Naive thymus-derived CD4-positive, alpha-beta T cell (primary cell): ENCODE results near the gene POU6F2. TPM values are rescaled to one million over a fixed set of nuclear protein-coding genes. Genes with fewer than 3 reads are reported as not detected.

Experiments
- ATAC-seq: fragments of 150-1000 bp; cut with Tn5 transposase; 2 replicates; pipeline ENCODE4 v1.10.0; 2021; ENCODE audit warnings: mild to moderate bottlenecking, moderate library complexity
- CTCF ChIA-PET: fragments of 350-600 bp; sonication (Branson Sonifier 250); formaldehyde crosslinking; loops from one replicate; lab custom pipeline; 2021; ENCODE audit warnings: antibody characterized with exemption; lab: Charles Lee
- POLR2A ChIA-PET: fragments of 350-600 bp; sonication (Branson Sonifier 250); formaldehyde crosslinking; loops from one replicate; lab custom pipeline; 2021; ENCODE audit warnings: antibody characterized with exemption, inconsistent platforms; lab: Charles Lee
- DNase-seq, 9 donors: peaks; one replicate each; pipeline versions ENCODE4 v3.0.0 to v3.0.0-alpha.2; 2020 to 2022; ENCODE audit warnings: mixed read lengths in 1 of 9
- H3K27ac ChIP-seq: one replicate; pipeline ENCODE4 v1.7.0; 2013; ENCODE audit warnings: mild to moderate bottlenecking, low read depth, low read length, moderate library complexity
- H3K27me3 ChIP-seq, 2 donors: one replicate each; pipeline ENCODE4 v1.7.0; 2013; ENCODE audit warnings: low read length in 2 of 2, mild to moderate bottlenecking in 2 of 2, moderate library complexity in 2 of 2; ENCODE audit not compliant: control insufficient read depth in 2 of 2, insufficient read depth in 2 of 2
- H3K36me3 ChIP-seq, 3 experiments: 1 replicate in 2 of 3; 2 replicates in 1 of 3; pipeline ENCODE4 v1.7.0; 2013; ENCODE audit warnings: low read length in 3 of 3, mild to moderate bottlenecking in 3 of 3, moderate library complexity in 1 of 3; ENCODE audit not compliant: insufficient read depth in 3 of 3, control insufficient read depth in 2 of 3
- H3K4me1 ChIP-seq, 2 donors: one replicate each; pipeline ENCODE4 v1.7.0; 2013; ENCODE audit warnings: low read length in 2 of 2, mild to moderate bottlenecking in 2 of 2, moderate library complexity in 1 of 2; ENCODE audit not compliant: control insufficient read depth in 2 of 2, insufficient read depth in 2 of 2
- H3K4me3 ChIP-seq: 2 replicates; pipeline ENCODE4 v1.7.0; 2013; ENCODE audit warnings: mild to moderate bottlenecking, low read length
- H3K9me3 ChIP-seq, 3 experiments: 1 replicate in 2 of 3; 2 replicates in 1 of 3; pipeline ENCODE4 v1.7.0; 2013; ENCODE audit warnings: low read length in 3 of 3; ENCODE audit not compliant: control insufficient read depth in 2 of 3
- H3K27ac Mint-ChIP-seq, 9 donors: one replicate each; pipeline ENCODE4 v1.8.0; 2020 to 2022; ENCODE audit warnings: mixed read lengths in 9 of 9, mild to moderate bottlenecking in 8 of 9, moderate library complexity in 5 of 9, inconsistent platforms in 2 of 9
- H3K27me3 Mint-ChIP-seq, 5 donors: one replicate each; pipeline ENCODE4 v1.8.0; 2021 to 2022; ENCODE audit warnings: mixed read lengths in 5 of 5, mild to moderate bottlenecking in 1 of 5
- H3K36me3 Mint-ChIP-seq, 5 donors: one replicate each; pipeline ENCODE4 v1.8.0; 2020 to 2022; ENCODE audit warnings: mixed read lengths in 5 of 5, mild to moderate bottlenecking in 3 of 5, inconsistent platforms in 1 of 5
- H3K4me1 Mint-ChIP-seq, 7 donors: one replicate each; pipeline ENCODE4 v1.8.0; 2020 to 2022; ENCODE audit warnings: mixed read lengths in 7 of 7, mild to moderate bottlenecking in 3 of 7, inconsistent platforms in 1 of 7
- H3K4me3 Mint-ChIP-seq, 10 donors: one replicate each; pipeline ENCODE4 v1.8.0; 2020 to 2022; ENCODE audit warnings: mild to moderate bottlenecking in 10 of 10, mixed read lengths in 10 of 10, moderate library complexity in 6 of 10, inconsistent platforms in 2 of 10
- H3K9me3 Mint-ChIP-seq, 11 donors: one replicate each; pipeline ENCODE4 v1.8.0; 2020 to 2022; ENCODE audit warnings: mixed read lengths in 11 of 11, mild to moderate bottlenecking in 4 of 11, inconsistent platforms in 1 of 11, moderate library complexity in 1 of 11
- intact Hi-C, 2 donors: fragments of 100-400 bp; cut with micrococcal nuclease; formaldehyde crosslinking; loops; one replicate each; pipeline ENCODE4 v1.15.1; 2023
- polyA plus RNA-seq, 2 donors: library from polyadenylated mRNA; unstranded; fragments of 300-500 nt; fragmentation: Illumina TruSeq; gene quantifications; one replicate each; pipeline ENCODE4 v1.2.3, GENCODE V29; 2021
- total RNA-seq, 6 experiments: library from RNA in 5 of 6; stranded (reverse) in 5 of 6; gene quantifications; 1 replicate in 5 of 6; 2 replicates in 1 of 6; pipeline ENCODE4 v1.2.3 and lab custom pipeline; 2021 to 2026

The POU6F2 gene
- total and polyA plus RNA-seq, 7 experiments from 2014 or later = 0.24 TPM; not detected in 6

DNA sequence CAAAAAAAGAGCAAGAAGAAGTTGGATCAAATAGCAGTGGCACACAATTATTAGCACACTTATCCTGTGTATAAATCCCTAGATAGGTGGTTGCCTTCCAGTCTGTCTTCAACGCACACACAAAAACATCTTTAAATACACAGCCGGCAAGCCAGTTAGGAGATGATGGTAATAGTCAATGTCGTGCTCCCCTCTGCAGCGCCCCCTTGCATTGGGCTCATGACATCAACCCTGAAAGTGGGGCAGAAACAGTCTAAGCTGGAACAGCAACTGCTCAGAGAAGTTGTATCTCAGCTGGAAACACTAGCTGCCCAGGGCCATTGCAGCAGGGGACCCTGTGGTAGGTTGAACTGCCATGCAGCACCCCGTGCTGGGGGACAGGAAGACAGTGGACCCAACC, 409.0 kb downstream of the POU6F2 start:
- Mint-ChIP-seq H3K4me1 (no peaks in the 10 kb centered on the region), H3K27me3 (peaks cover 11 to 24% (median 15%) of the 10 kb centered on the region in 5 donors), H3K9me3 (peaks cover 0 to 3% (median 0%) of the 10 kb centered on the region in 11 donors), H3K27ac (no peak overlapping the region), H3K36me3 (peaks cover 0 to 3% (median 0%) of the 10 kb centered on the region in 5 donors), H3K4me3 (no peak overlapping the region)
- ChIA-PET CTCF (interaction anchor here (0.6 kb wide), 1 partner anchor 443 kb away, joined by 7 read pairs; no protein-coding TSS in a partner anchor), POLR2A (no interaction called here)
- H3K27me3 ChIP-seq = no peaks in the 10 kb centered on the region
- no peaks in the 10 kb centered on the region for H3K36me3 ChIP-seq
- H3K4me1 ChIP-seq = no peaks in the 10 kb centered on the region
- H3K27ac ChIP-seq = no peak overlapping the region
- ATAC-seq (no peak), DNase-seq (no peak)
- no peaks in the 10 kb centered on the region for H3K9me3 ChIP-seq
- H3K4me3 ChIP-seq = no peak overlapping the region
- intact Hi-C loops = no loop called here

- Histone ChIP-seq H3K4me3 (no peak overlapping the region), H3K4me1 (no peaks in the 10 kb centered on the region), H3K9me3 (no peaks in the 10 kb centered on the region), H3K27me3 (no peaks in the 10 kb centered on the region), H3K36me3 (no peaks in the 10 kb centered on the region), H3K27ac (no peak overlapping the region)
- CTCF ChIA-PET = no interaction called here
- Mint-ChIP-seq H3K9me3 (no peaks in the 10 kb centered on the region), H3K27ac (no peak overlapping the region), H3K27me3 (peaks cover 15 to 36% (median 32%) of the 10 kb centered on the region in 5 donors), H3K4me1 (no peaks in the 10 kb centered on the region), H3K4me3 (no peak overlapping the region), H3K36me3 (no peaks in the 10 kb centered on the region)
- POLR2A ChIA-PET = no interaction called here
- DNase-seq = no peak
- intact Hi-C loops = no loop called here
- no peak for ATAC-seq
Observed at GRCh38 chr7:39392151-39392550, 414.4 kb downstream of the POU6F2 start.

- H3K4me3 ChIP-seq = no peak overlapping the region
Observed at GRCh38 chr7:39394105-39394680, 416.5 kb downstream of the POU6F2 start.

DNA sequence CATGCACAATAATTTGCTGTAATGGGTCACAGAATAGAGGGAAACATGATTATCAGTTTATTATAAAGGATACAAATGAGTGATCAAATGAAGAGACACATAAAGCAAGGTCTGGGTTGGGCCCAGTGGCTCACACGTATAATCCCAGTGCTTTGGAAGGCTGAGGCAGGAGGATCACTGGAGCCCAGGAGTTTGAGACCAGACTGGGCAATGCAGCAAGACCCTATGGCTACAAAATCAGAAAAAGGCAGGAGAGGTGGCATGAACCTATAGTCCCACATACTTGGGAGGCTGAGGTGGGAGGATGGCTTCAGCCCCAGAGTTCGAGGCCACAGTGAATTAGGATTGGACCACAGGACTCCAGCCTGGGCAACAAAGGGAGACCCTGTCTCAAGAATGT, 421.7 kb downstream of the POU6F2 start:
- DNase-seq (no peak), ATAC-seq (no peak)
- POLR2A ChIA-PET = no interaction called here
- CTCF ChIA-PET = interaction anchor here (0.5 kb wide), 1 partner anchor 115 kb away, joined by 3 read pairs; no protein-coding TSS in a partner anchor
- no peaks in the 10 kb centered on the region for H3K27me3 ChIP-seq
- no peaks in the 10 kb centered on the region for H3K9me3 ChIP-seq
- Mint-ChIP-seq H3K4me1 (no peaks in the 10 kb centered on the region), H3K27ac (no peak overlapping the region), H3K27me3 (peaks cover 11 to 42% (median 25%) of the 10 kb centered on the region in 5 donors), H3K36me3 (no peaks in the 10 kb centered on the region), H3K9me3 (no peaks in the 10 kb centered on the region), H3K4me3 (no peak overlapping the region)
- H3K4me1 ChIP-seq = no peaks in the 10 kb centered on the region
- H3K36me3 ChIP-seq = no peaks in the 10 kb centered on the region
- H3K4me3 ChIP-seq = no peak overlapping the region
- intact Hi-C loops = no loop called here
- H3K27ac ChIP-seq = no peak overlapping the region

More at GRCh38 chr7:39394105-39394680, 416.5 kb downstream of the POU6F2 start:
- Mint-ChIP-seq H3K36me3 (no peaks in the 10 kb centered on the region), H3K9me3 (no peaks in the 10 kb centered on the region), H3K27ac (no peak overlapping the region), H3K27me3 (peaks cover 10 to 51% (median 27%) of the 10 kb centered on the region in 5 donors), H3K4me1 (no peaks in the 10 kb centered on the region), H3K4me3 (no peak overlapping the region)
- ChIA-PET POLR2A (interaction anchor here (0.7 kb wide), 1 partner anchor 586 kb away, joined by 3 read pairs; no protein-coding TSS in a partner anchor), CTCF (no interaction called here)
- DNase-seq = no peak
- H3K4me1 ChIP-seq = no peaks in the 10 kb centered on the region
- H3K27me3 ChIP-seq = no peaks in the 10 kb centered on the region
- H3K27ac ChIP-seq = no peak overlapping the region
- no peaks in the 10 kb centered on the region for H3K9me3 ChIP-seq
- intact Hi-C loops = no loop called here
- no peaks in the 10 kb centered on the region for H3K36me3 ChIP-seq
- ATAC-seq = no peak

DNA sequence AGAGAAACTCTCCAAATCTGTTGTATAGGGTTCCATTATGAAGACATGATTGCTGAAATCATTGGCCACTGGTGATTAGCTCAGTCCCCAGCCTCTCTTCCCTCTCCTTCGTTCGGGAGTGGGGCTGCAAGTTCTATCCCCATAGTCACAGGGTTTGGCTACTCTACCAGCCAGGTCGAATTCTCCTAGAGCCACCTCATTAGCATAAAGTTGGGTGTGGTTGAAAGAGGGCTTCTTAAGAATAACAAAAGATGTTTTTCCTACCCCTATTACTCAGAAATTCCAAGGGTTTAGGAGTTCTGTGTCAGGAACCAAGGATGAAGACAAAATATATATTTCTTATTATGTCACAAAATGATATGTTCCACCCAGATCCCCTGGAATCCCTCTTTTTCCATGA, 422.3 kb downstream of the POU6F2 start:
- Histone ChIP-seq H3K27me3 (no peaks in the 10 kb centered on the region), H3K36me3 (no peaks in the 10 kb centered on the region), H3K4me1 (no peaks in the 10 kb centered on the region), H3K4me3 (no peak overlapping the region), H3K9me3 (no peaks in the 10 kb centered on the region), H3K27ac (no peak overlapping the region)
- ChIA-PET POLR2A (no interaction called here), CTCF (no interaction called here)
- intact Hi-C loops = no loop called here
- Mint-ChIP-seq H3K9me3 (no peaks in the 10 kb centered on the region), H3K4me3 (no peak overlapping the region), H3K4me1 (no peaks in the 10 kb centered on the region), H3K27ac (no peak overlapping the region), H3K36me3 (no peaks in the 10 kb centered on the region), H3K27me3 (peaks cover 9 to 37% (median 20%) of the 10 kb centered on the region in 5 donors)
- no peak for DNase-seq
- ATAC-seq = no peak

GRCh38 chr7:39400836-39401235, 423.1 kb downstream of the POU6F2 start:
- ATAC-seq (no peak), DNase-seq (no peak)
- intact Hi-C loops = no loop called here
- H3K9me3 Mint-ChIP-seq = no peaks in the 10 kb centered on the region
- Histone ChIP-seq H3K9me3 (no peaks in the 10 kb centered on the region), H3K27me3 (no peaks in the 10 kb centered on the region), H3K36me3 (no peaks in the 10 kb centered on the region), H3K4me1 (no peaks in the 10 kb centered on the region), H3K27ac (no peak overlapping the region), H3K4me3 (no peak overlapping the region)
- POLR2A ChIA-PET = no interaction called here
- H3K27me3 Mint-ChIP-seq = peaks cover under 1 to 30% (median 11%) of the 10 kb centered on the region in 5 donors
- CTCF ChIA-PET = no interaction called here
- no peaks in the 10 kb centered on the region for H3K36me3 Mint-ChIP-seq
- H3K4me1 Mint-ChIP-seq = no peaks in the 10 kb centered on the region
- no peak overlapping the region for H3K27ac Mint-ChIP-seq
- no peak overlapping the region for H3K4me3 Mint-ChIP-seq

GRCh38 chr7:39402034-39402433, 424.3 kb downstream of the POU6F2 start:
- Histone ChIP-seq H3K4me3 (no peak overlapping the region), H3K9me3 (no peaks in the 10 kb centered on the region), H3K27me3 (no peaks in the 10 kb centered on the region), H3K4me1 (no peaks in the 10 kb centered on the region), H3K27ac (no peak overlapping the region), H3K36me3 (no peaks in the 10 kb centered on the region)
- DNase-seq (no peak), ATAC-seq (no peak)
- no peak overlapping the region for H3K4me3 Mint-ChIP-seq
- no peaks in the 10 kb centered on the region for H3K9me3 Mint-ChIP-seq
- H3K4me1 Mint-ChIP-seq = no peaks in the 10 kb centered on the region
- CTCF ChIA-PET = no interaction called here
- intact Hi-C loops = no loop called here
- H3K27ac Mint-ChIP-seq = no peak overlapping the region
- no peaks in the 10 kb centered on the region for H3K36me3 Mint-ChIP-seq
- H3K27me3 Mint-ChIP-seq = peaks cover 0 to 30% (median 11%) of the 10 kb centered on the region in 5 donors
- POLR2A ChIA-PET = no interaction called here
